GM12875 (cell line): ENCODE measurements around the gene CAVIN1.

Experiments used
- H3K4me3 ChIP-seq: one replicate; pipeline ENCODE4 v1.5.1; 2011; ENCODE audit warnings: low read depth, low read length, control low read depth
- TF ChIP-seq, protein P1 (sequence below): IDR thresholded peaks from 2 replicates; pipeline ENCODE4 v1.5.1; 2011; ENCODE audit warnings: low read depth, mild to moderate bottlenecking, control low read depth, inconsistent platforms, low read length, moderate library complexity, borderline replicate concordance; ENCODE audit not compliant: insufficient read depth

CAVIN1 gene

DNA sequence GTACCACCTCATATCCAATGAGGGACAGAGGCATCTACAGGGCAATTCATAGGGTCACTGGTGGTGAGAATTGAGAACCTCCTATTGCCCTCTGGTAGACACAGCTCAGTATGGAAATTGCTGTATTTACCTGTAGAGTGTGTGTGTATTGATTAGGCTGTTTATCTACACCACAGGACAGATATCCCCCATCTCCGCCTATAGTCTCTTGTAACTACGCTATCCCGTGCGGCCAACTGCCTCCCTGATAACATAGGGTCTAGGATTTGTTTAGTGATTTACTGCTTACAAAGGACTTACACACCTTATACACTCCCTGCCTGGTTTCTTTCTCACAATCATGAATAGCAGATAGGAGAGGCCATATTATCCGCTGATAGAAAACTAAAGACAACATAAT, 33.2 kb downstream of the CAVIN1 start:
- TF ChIP-seq, protein P1, sequence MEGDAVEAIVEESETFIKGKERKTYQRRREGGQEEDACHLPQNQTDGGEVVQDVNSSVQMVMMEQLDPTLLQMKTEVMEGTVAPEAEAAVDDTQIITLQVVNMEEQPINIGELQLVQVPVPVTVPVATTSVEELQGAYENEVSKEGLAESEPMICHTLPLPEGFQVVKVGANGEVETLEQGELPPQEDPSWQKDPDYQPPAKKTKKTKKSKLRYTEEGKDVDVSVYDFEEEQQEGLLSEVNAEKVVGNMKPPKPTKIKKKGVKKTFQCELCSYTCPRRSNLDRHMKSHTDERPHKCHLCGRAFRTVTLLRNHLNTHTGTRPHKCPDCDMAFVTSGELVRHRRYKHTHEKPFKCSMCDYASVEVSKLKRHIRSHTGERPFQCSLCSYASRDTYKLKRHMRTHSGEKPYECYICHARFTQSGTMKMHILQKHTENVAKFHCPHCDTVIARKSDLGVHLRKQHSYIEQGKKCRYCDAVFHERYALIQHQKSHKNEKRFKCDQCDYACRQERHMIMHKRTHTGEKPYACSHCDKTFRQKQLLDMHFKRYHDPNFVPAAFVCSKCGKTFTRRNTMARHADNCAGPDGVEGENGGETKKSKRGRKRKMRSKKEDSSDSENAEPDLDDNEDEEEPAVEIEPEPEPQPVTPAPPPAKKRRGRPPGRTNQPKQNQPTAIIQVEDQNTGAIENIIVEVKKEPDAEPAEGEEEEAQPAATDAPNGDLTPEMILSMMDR, result no peak
- no peak overlapping the region for H3K4me3 ChIP-seq

DNA sequence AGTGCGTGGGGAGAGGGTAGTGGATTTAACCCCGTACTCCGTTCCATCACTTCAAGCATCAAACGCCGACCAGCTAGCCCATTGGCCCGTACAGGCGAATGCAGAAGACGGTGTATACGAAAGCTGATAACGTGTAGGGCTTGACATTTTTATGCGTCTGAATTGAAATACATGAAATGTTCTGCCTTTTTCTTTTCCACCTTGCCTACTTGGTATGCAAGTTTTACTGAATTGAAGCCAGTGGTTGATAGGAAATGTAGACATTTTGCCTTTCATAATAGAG, 34.0 kb downstream of the CAVIN1 start:
- peak overlapping the region; percentile 30 for H3K4me3 ChIP-seq
- TF ChIP-seq, protein P1, result no peak

DNA sequence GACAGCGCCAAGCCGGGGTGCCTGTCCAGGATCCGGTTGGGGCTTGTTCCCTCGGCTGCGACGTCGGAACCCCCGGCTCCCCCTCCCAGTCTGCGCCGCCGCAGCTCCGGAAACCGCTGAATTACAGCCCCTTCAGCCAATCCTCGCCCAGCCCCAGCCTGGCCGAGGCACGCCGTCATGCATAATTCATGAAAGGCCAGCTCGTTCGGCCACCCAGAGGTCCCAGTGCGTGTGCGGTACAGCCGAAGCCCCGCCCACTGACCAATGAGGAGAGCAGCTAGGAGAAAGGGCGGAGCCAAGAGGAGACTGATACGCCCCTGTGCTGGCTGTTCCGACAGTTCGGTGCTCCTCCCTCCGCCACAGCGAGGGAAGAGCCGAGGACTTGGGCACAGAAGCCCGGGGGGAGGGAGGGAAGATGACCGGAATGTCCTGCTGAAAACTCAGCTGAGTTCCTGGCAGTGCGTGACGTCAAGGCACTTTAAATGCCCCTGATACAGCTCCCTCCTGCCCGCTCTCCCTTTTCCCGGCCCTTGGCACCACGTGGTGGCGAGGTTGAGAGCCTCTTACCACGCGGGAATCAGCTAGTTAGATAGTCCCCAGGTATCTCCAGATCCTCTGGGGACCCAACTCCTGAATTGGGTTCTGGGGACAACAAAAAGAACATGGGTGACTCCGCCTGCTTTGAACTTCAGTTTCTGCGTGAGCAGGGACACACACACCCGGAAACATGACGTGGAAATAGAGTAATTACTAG, 34.5 kb downstream of the CAVIN1 start, which contains the start of gene STAT3:
TSS of gene STAT3 (minus strand) at position 62 of the 754 bp plus-strand sequence. CDS start 39,926 bp downstream, outside the sequence.
- H3K4me3 ChIP-seq, result peak within 1 kb of the TSS; percentile 93
- TF ChIP-seq, protein P1, result no peak

GRCh38 chr17:42387661-42388380, 35.2 kb downstream of the CAVIN1 start:
- H3K4me3 ChIP-seq, result peak overlapping the region; percentile 93
- TF ChIP-seq, protein P1, result no peak

DNA sequence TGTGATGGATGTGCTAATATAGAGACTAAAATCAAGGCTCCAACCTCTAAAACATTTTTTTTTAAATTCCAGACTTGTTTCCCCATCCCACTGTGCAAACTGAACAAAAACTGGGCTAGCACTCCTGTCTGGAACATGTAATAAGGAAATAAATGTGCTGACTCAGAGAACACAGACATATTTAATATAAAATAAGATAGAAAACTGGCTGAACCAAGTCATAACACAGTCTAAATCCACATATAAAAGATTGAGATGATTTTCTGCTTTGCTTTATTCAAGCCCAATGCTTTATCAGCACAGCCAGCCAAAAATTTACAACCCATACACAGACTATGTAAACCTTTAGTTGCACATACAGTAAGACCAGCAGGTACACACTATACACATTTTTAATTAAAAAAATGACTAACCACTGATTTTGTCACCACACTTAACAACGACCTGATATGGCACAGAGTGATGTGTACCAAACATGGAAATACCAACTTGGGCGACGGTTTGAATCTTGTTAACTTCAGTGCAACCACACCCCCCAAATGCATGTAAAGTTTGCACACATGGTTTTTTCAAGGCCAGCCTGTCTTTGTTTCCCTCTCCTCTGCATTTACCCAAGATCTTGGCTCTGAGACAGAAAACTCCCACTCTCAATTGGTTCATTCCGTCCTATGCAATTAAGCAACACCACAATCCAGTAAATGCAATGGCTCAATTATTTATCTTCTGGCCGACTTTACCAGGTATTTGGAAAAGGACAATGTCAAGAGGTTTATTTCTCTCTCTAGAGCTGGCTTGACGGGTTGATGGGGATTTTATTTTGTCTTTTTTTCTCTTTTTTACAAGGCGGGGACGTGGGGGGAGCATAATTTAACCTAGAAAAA, 36.0 kb downstream of the CAVIN1 start:
- TF ChIP-seq, protein P1, result no peak
- peak overlapping the region; percentile 93 for H3K4me3 ChIP-seq

GRCh38 chr17:42381898-42382297, 41.2 kb downstream of the CAVIN1 start:
- TF ChIP-seq, protein P1, result no peak

More at GRCh38 chr17:42381898-42382297, 41.2 kb downstream of the CAVIN1 start:
- no peak overlapping the region for H3K4me3 ChIP-seq
